Ureter (tissue), 1 donor: ENCODE measurements around the gene MXD1. TPM values are rescaled to one million over a fixed set of nuclear protein-coding genes. Genes with fewer than 3 reads are reported as not detected.

Experiments used
- DNase-seq: peaks from one replicate; pipeline ENCODE4 v3.0.0-alpha.2; 2020; ENCODE audit warnings: low spot score
- total RNA-seq: library from RNA; stranded (reverse); gene quantifications from one replicate; pipeline ENCODE4 v1.2.4, GENCODE V29; 2023
- donor health status: DM: yes; HTN: yes; CAD: no.

MXD1 gene
- total RNA-seq, 1 donor from 2014 or later: 11.8 TPM

GRCh38 chr2:69977186-69977585, 62.3 kb downstream of the MXD1 start:
- no peak for DNase-seq

GRCh38 chr2:69977906-69978482, 63.1 kb downstream of the MXD1 start:
- no peak for DNase-seq

GRCh38 chr2:69979902-69980807, 65.2 kb downstream of the MXD1 start:
- DNase-seq: no peak

GRCh38 chr2:69983392-69983966, 68.6 kb downstream of the MXD1 start:
- no peak for DNase-seq

- DNase-seq: no peak
These were observed 70.3 kb downstream of the MXD1 start for GRCh38 chr2:69985216-69985615.

- DNase-seq: no peak
These were observed 70.8 kb downstream of the MXD1 start for GRCh38 chr2:69985688-69986087.

- DNase-seq: no peak
These were observed 71.8 kb downstream of the MXD1 start for GRCh38 chr2:69986691-69987090.

- DNase-seq: no peak
These were observed 73.3 kb downstream of the MXD1 start for GRCh38 chr2:69988086-69988635.

- DNase-seq: no peak
These were observed 74.1 kb downstream of the MXD1 start for GRCh38 chr2:69989009-69989408.

GRCh38 chr2:69989441-69990105, 74.7 kb downstream of the MXD1 start:
- no peak for DNase-seq

Other genes starting within 250 kb of the MXD1 start
- 169 TPM for gene ANXA4, start 173.0 kb upstream of the MXD1 start, total RNA-seq
- gene GMCL1, start 85.4 kb upstream of the MXD1 start, total RNA-seq: 18.5 TPM
- 34.8 TPM for gene SNRNP27, start 21.2 kb upstream of the MXD1 start, total RNA-seq
- 1.7 TPM for gene ASPRV1, start 46.5 kb downstream of the MXD1 start, total RNA-seq
- 284 TPM for gene PCBP1, start 172.4 kb downstream of the MXD1 start, total RNA-seq